Osteocyte (in vitro differentiated cells): ENCODE results near the gene LHX4. TPM values are rescaled to one million over a fixed set of nuclear protein-coding genes. Genes with fewer than 3 reads are reported as not detected.

ENCODE experiments used
- DNase-seq: peaks from one replicate; pipeline ENCODE4 v3.0.0; 2021; ENCODE audit warnings: mixed read lengths; ENCODE audit not compliant: unreplicated experiment; ENCODE audit errors: extremely low spot score
- H3K27ac Mint-ChIP-seq: one replicate; pipeline ENCODE4 v1.8.0; 2021; ENCODE audit warnings: mild to moderate bottlenecking, mixed read lengths; ENCODE audit not compliant: unreplicated experiment
- H3K27me3 Mint-ChIP-seq: one replicate; pipeline ENCODE4 v1.8.0; 2021; ENCODE audit warnings: mixed read lengths; ENCODE audit not compliant: unreplicated experiment
- H3K36me3 Mint-ChIP-seq: one replicate; pipeline ENCODE4 v1.8.0; 2021; ENCODE audit warnings: mixed read lengths; ENCODE audit not compliant: unreplicated experiment
- H3K4me1 Mint-ChIP-seq: one replicate; pipeline ENCODE4 v1.8.0; 2021; ENCODE audit warnings: mixed read lengths; ENCODE audit not compliant: unreplicated experiment
- H3K4me3 Mint-ChIP-seq: one replicate; pipeline ENCODE4 v1.8.0; 2021; ENCODE audit warnings: mild to moderate bottlenecking, moderate library complexity, mixed read lengths; ENCODE audit not compliant: unreplicated experiment
- H3K9me3 Mint-ChIP-seq: one replicate; pipeline ENCODE4 v1.8.0; 2021; ENCODE audit warnings: mixed read lengths; ENCODE audit not compliant: unreplicated experiment
- long read RNA-seq: library from polyadenylated mRNA; unstranded; transcript quantifications from one replicate; pipeline ENCODE4 v2.0.0, GENCODE V29; 2021
- total RNA-seq: library from RNA; stranded (reverse); gene quantifications from 2 replicates; pipeline ENCODE4 v1.2.1, GENCODE V29; 2021
- TF ChIP-seq, protein P1 (sequence below): fragments of 200-600 bp; sonication (generic); IDR thresholded peaks from 2 replicates; pipeline ENCODE4 v1.5.0; 2021; ENCODE audit warnings: antibody characterized with exemption, mild to moderate bottlenecking, moderate library complexity

The LHX4 gene
- total RNA-seq = 0.70 and 0.78 TPM in 2 replicates
- long read RNA-seq, full-length matches to known transcripts = 1 of 3 reads
- long read RNA-seq, partial matches to known transcripts = 0 of 3 reads
- long read RNA-seq, other reads (novel, unspliced or antisense) = 2 of 3 reads

- H3K27ac Mint-ChIP-seq = no peak within 1 kb of the TSS
- H3K4me1 Mint-ChIP-seq = peaks cover 21% of the 10 kb centered on the region
- no peaks in the 10 kb centered on the region for H3K9me3 Mint-ChIP-seq
- H3K27me3 Mint-ChIP-seq = peaks cover 70% of the 10 kb centered on the region
- peak within 1 kb of the TSS; percentile 73 for H3K4me3 Mint-ChIP-seq
- no peak for DNase-seq
- no peaks in the 10 kb centered on the region for H3K36me3 Mint-ChIP-seq
- TF ChIP-seq, protein P1, sequence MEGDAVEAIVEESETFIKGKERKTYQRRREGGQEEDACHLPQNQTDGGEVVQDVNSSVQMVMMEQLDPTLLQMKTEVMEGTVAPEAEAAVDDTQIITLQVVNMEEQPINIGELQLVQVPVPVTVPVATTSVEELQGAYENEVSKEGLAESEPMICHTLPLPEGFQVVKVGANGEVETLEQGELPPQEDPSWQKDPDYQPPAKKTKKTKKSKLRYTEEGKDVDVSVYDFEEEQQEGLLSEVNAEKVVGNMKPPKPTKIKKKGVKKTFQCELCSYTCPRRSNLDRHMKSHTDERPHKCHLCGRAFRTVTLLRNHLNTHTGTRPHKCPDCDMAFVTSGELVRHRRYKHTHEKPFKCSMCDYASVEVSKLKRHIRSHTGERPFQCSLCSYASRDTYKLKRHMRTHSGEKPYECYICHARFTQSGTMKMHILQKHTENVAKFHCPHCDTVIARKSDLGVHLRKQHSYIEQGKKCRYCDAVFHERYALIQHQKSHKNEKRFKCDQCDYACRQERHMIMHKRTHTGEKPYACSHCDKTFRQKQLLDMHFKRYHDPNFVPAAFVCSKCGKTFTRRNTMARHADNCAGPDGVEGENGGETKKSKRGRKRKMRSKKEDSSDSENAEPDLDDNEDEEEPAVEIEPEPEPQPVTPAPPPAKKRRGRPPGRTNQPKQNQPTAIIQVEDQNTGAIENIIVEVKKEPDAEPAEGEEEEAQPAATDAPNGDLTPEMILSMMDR = no peak
Observed at GRCh38 chr1:180229483-180230415, at the start of gene LHX4. Gene LHX4 (plus strand): TSS chr1:180230264. CDS start chr1:180230530, 266 bp downstream.

GRCh38 chr1:180181048-180181447 lies 49.0 kb upstream of the LHX4 start:
- Mint-ChIP-seq H3K9me3 (no peaks in the 10 kb centered on the region), H3K27me3 (no peaks in the 10 kb centered on the region), H3K4me1 (no peaks in the 10 kb centered on the region), H3K27ac (no peak overlapping the region), H3K4me3 (no peak overlapping the region), H3K36me3 (peaks cover 7% of the 10 kb centered on the region)
- TF ChIP-seq, protein P1 = peak; percentile 53
- no peak for DNase-seq

GRCh38 chr1:180181996-180182642 lies 47.9 kb upstream of the LHX4 start:
- Mint-ChIP-seq H3K27me3 (no peaks in the 10 kb centered on the region), H3K27ac (no peak overlapping the region), H3K4me1 (peaks cover 5% of the 10 kb centered on the region), H3K36me3 (peaks cover 7% of the 10 kb centered on the region), H3K9me3 (no peaks in the 10 kb centered on the region), H3K4me3 (no peak overlapping the region)
- no peak for DNase-seq
- TF ChIP-seq, protein P1 = no peak

DNA sequence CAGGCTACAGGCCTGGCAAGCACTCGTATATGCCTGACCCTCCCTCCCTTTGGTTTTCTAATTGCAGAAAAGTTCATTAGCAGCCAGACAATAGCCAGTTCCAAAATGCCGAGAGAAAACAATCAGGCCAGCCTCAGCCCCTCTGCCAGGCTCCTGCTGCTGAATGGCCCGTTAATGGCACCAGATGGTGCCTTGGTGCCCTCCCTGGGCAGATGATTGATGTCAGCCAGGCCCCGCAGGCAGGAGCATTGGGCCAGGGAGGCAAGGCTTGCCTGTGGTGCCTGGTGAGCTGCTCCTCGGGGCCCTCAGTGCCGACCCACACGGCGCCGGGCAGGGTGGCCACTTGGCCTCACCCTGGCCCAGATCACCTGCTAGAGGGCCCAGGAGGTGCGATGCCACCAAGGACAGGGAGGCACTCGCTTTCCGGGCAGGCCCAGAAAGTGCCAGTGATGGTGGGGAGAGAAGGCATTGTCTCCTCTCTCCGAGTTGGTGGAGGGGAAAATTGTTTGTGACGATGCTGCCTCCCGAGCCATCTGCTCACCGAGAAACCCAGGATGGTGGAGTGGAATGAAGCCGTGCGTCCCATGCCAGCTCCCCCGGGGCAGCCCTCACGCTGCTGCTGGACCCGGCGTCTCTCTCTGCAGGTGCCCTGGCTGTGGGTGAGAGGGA lies 47.3 kb upstream of the LHX4 start:
- Mint-ChIP-seq H3K9me3 (no peaks in the 10 kb centered on the region), H3K36me3 (peaks cover 7% of the 10 kb centered on the region), H3K27ac (no peak overlapping the region), H3K27me3 (no peaks in the 10 kb centered on the region), H3K4me1 (peaks cover 5% of the 10 kb centered on the region), H3K4me3 (no peak overlapping the region)
- DNase-seq = no peak
- TF ChIP-seq, protein P1 = no peak
